COR-L47 (cell line): ENCODE measurements around the gene NUMA1.

Experiments used
- DNase-seq: peaks from one replicate; lab custom pipeline; 2025; lab: John Stamatoyannopoulos, UW

The NUMA1 gene

DNA sequence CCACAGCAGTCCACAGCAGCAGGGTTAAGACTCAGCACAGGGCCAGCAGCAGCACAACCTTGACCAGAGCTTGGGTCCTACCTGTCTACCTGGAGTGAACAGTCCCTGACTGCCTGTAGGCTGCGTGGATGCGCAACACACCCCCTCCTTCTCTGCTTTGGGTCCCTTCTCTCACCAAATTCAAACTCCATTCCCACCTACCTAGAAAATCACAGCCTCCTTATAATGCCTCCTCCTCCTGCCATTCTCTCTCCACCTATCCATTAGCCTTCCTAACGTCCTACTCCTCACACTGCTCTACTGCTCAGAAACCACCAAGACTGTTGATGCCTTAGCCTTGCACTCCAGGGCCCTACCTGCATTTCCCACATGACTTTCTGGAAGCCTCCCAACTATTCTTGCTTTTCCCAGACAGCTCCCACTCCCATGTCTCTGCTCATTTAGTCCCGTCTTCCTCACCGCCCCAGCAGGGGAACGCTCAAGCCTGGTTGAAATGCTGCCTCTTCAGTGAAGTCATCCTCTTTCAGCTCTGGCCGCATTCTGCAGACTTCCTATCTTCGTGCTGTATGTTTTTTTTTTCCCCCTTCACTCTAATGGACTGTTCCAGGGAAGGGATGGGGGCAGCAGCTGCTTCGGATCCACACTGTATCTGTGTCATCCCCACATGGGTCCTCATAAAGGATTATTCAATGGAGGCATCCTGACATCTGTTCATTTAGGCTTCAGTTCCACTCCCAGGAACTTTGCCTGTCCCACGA lies 78.3 kb downstream of the NUMA1 start:
- no peak for DNase-seq

- DNase-seq, result no peak
These were observed 79.1 kb downstream of the NUMA1 start for GRCh38 chr11:72001285-72001684.

DNA sequence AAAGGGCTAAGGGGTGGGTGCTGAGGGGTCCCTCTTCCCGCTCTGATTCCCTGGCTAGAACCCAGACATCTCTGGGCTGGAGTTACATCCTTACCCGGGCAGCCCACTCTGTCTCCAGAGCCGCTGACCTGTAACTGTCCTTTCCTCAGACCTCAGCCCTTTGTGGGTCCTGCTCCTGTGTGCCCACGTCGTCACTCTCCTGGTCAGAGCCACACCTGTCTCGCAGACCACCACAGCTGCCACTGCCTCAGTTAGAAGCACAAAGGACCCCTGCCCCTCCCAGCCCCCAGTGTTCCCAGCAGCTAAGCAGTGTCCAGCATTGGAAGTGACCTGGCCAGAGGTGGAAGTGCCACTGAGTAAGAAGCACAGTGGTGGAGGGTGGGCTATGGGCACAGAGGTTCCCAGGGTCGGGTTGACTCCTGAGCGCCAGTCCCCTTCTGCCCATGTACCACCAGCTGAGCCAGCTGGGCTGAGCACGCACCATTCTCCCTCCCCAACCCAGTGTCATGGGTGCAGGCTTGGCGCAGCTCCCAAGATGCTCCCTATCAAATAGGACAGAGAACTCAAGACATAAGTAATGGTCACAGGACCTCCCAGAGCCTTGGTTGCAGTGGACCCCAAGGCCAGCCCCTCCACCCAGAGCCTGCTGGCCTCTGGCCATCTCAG lies 80.0 kb downstream of the NUMA1 start:
- no peak for DNase-seq

DNA sequence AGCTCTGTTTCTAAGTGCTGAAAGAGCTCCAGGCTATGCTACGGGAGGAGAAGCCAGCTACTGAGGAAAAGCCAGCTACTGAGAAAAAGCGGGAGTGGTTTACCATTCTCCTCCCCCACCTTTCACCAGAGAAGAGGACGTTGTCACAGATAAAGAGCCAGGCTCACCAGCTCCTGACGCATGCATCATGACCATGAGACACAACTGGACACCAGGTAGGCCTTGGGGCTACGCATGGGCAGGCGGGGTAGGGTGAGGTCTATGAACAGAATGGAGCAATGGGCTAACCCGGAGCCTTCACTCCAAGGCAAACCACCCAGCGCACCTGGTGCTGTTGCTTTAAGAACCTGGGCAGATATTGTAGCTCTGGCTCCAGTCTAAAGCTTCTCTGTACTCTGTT lies 80.5 kb downstream of the NUMA1 start:
- DNase-seq, result no peak

DNA sequence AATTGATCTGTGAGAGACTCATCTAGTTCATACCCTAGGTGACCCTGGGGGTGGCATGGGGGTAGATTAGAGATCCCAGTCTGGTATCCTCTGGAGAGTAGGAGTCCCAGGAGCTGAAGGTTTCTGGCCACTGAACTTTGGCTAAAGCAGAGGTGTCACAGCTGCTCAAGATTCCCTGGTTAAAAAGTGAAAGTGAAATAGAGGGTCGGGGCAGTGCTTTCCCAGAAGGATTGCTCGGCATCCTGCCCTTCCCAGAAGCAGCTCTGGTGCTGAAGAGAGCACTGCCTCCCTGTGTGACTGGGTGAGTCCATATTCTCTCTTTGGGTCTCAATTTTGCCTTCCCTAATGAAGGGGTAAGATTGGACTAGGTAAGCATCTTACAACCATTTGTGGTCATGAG lies 81.0 kb downstream of the NUMA1 start:
- DNase-seq, result no peak

DNA sequence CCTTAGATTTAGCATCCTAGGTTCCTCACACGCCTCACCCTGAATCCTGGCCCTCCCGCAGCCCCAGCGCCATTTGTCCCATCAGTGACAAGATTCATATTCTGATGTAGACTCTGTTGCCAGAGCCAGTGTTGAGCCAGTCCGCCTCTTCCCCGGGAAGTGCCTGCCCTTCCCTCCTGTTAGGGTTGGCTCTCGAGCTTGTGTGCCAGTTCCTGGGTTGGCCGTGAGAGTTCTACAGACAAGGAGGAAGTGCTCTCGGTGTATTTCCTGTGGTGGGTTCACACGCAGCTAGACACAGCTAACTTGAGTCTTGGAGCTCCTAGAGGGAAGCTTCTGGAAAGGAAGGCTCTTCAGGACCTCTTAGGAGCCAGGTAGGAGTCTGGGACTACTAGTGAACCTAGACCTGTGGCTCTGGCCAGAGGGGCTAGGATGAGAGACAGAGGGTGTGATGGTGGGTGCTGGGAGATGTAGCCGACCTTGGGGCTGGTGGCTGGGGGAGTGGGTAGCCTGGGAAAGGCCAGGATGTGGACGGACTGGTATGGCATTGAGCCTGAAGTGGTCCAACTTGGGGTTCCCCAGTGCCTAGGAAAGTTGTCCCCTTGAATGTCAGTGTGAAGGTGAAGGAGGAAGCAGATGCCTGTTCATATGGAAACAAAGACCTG lies 81.6 kb downstream of the NUMA1 start, which contains the start of gene IL18BP:
Gene IL18BP, plus strand, starts transcription at position 261 of the 662 bp plus-strand sequence. CDS start 1,076 bp downstream, outside the sequence.
- no peak for DNase-seq

DNA sequence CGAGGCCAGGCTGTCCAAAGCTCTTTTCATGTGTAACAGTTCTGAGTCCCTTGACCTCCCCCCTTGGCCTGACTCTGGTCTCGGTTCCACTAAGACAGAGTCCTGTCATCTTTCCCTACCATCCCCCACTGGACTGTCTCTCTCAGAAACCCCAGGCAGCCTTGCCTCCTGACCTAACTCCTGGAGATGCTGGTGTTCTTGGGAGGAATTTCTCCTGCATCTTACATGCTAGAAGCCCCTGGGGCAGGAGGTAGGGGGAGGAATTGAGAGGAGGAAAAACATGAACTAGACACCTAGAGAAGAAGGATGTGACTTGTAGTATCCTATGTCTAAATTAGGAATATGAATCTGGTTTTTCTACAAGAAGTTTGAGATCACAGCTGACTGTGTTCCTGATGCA lies 82.3 kb downstream of the NUMA1 start:
- no peak for DNase-seq

- no peak for DNase-seq
These were observed 82.7 kb downstream of the NUMA1 start for GRCh38 chr11:71997594-71997993.

GRCh38 chr11:71996946-71997345 lies 83.4 kb downstream of the NUMA1 start:
- DNase-seq, result no peak

GRCh38 chr11:71996517-71996916 lies 83.8 kb downstream of the NUMA1 start:
- DNase-seq, result no peak

GRCh38 chr11:71995726-71996291 lies 84.5 kb downstream of the NUMA1 start:
- no peak for DNase-seq

GRCh38 chr11:71994786-71995185 lies 85.6 kb downstream of the NUMA1 start:
- no peak for DNase-seq

- no peak for DNase-seq
These were observed 88.1 kb downstream of the NUMA1 start for GRCh38 chr11:71992136-71992730.

DNA sequence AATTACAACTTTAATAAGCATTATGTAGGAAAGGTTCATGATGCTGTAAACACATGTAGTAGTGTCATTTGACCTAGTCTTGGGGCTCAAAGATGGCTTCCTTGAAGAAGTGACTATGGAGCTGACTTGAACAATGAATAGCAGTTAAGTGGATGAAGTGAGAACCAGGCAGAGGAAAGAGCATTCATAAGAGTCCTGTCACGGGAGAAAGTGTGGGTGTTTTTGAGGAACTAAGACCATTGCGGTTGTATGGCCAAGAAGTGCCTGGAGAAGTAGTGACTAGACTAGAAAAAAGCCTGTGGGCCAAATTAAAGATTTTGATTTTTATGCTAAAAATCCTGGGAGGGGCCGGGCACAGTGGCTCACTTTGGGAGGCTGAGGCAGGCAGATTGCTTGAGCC lies 88.8 kb downstream of the NUMA1 start:
- DNase-seq, result no peak

GRCh38 chr11:71990701-71991100 lies 89.6 kb downstream of the NUMA1 start:
- no peak for DNase-seq

DNA sequence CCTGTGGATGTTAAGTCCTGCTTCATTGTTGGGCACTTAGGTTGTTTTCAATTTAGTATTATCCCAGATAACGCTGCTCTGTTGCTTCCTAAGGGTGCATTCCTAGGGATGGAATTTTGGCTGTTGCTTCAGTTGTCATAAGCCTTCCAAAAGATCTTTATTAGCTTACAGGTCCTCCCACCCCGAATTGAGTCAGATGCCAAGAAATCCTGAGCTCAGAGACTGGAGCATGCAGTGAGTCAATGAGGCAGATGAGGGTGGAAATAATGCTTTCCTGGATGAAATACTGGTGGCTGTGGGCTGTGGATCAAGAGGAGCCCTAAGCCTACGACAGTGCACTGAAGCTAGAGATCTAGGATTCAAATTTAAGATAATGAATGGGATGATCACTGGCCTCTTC lies 92.3 kb downstream of the NUMA1 start:
- no peak for DNase-seq

DNA sequence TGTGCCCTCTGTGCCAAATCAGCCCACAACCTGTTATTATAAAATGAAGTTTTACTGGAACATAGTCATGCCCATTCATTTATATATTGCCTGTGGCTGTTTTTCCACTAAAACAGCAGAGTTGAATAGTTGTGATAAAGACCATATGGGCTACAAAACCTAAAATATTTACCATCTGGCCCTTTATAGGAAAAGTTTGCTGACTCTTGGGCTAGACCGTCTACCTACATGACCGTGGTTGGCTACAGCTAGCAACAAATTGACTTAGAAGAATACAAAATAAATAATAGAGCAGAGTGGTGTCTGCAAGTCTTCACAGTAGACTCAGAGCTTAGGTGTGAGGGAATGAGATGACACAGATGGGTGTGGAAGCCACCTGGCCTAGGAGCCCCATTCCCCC lies 92.8 kb downstream of the NUMA1 start:
- DNase-seq, result no peak

DNA sequence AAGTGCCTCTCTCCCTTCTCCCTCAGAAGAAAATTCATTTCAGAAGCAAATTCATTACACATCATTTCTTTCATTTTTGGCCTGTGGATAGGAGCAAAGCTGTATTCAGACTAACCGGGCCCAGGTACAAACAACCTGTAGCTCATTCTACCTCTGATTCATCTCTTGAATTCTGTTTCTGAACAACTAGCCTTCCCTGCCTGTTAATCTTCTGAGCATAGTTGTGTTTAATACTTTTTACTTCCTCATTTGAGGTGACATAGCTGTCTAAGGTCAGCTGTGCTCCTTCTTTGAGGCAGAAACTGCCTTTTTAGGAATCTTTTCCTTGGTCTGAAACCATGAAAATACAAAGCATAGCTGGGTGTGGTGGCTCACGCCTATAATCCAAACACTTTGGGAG lies 94.2 kb downstream of the NUMA1 start:
- DNase-seq, result no peak

DNA sequence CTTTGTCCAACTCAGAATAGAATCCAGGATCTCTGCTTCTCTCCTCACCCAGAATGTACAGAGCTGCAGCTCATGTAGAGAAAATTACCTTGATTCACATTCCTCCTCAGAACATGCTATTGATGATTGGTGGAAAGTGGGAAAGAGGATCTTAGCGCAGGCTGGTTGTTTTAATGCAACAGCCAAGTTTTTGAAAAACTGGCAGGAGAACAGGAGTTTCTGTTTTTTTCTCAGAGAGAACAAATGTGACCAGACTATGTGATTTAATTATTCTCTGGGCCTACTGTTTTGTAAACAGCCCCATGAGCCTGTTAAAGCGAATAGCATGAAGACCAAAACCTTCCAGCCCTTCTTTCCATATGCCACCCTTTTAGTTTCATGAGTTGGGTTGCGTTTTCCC lies 100.7 kb downstream of the NUMA1 start:
- no peak for DNase-seq

DNA sequence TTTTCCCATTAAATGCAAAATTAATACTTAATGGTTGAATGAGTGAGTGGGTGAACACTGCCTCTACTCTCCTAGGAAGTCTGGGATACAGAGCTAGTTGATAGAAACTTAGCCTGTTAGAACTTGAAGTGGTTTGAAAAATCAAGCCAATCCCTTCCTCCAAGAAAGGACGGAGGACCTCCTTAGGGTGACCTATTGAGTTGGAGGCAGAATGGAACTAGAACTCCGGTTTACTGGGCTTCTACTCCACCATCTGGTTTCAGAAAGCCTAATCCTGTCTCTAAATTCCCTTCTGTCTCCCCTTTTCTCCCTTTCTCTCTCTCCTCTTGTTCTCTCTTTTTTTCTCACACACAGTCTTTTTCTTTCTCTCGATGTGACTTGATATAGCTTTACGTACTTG lies 101.2 kb downstream of the NUMA1 start:
- DNase-seq, result no peak

GRCh38 chr11:71977743-71978418 lies 102.5 kb downstream of the NUMA1 start:
- peak; percentile 29 for DNase-seq

GRCh38 chr11:71977090-71977489 lies 103.3 kb downstream of the NUMA1 start:
- no peak for DNase-seq
